HUDEP-2 (cell line): Measurements from ENCODE around the gene TCIRG1.

Source experiments
- DNase-seq, 76 experiments: peaks; one replicate each; lab custom pipeline; 2025; ENCODE audit not compliant: unreplicated experiment in 76 of 76; lab: John Stamatoyannopoulos, UW

TCIRG1 gene

GRCh38 chr11:68036141-68036716 lies 2.6 kb upstream of the TCIRG1 start:
- no peak for DNase-seq

GRCh38 chr11:68036717-68037239 lies 2.0 kb upstream of the TCIRG1 start:
- no peak for DNase-seq

- DNase-seq = peak in 2 of 76 experiments; percentile 17 to 18
These were observed 1.2 kb upstream of the TCIRG1 start for GRCh38 chr11:68037411-68038225.

GRCh38 chr11:68038226-68038717 lies 553 bp upstream of the TCIRG1 start:
- no peak for DNase-seq

GRCh38 chr11:68039526-68040086 lies 781 bp downstream of the TCIRG1 start:
- DNase-seq = peak in 2 of 76 experiments; percentile 9 to 20

GRCh38 chr11:68040101-68040956 lies 1.5 kb downstream of the TCIRG1 start:
- DNase-seq = no peak

- DNase-seq = no peak
These were observed 2.2 kb downstream of the TCIRG1 start for GRCh38 chr11:68040957-68041591.

GRCh38 chr11:68041617-68042218 lies 2.9 kb downstream of the TCIRG1 start:
- no peak for DNase-seq

- peak in 2 of 76 experiments; percentile 13 to 14 for DNase-seq
These were observed 3.6 kb downstream of the TCIRG1 start for GRCh38 chr11:68042219-68043028.

- peak in 26 of 76 experiments; percentile 9 to 69 (median 44) for DNase-seq
These were observed 4.2 kb downstream of the TCIRG1 start for GRCh38 chr11:68043029-68043348.

- peak in 73 of 76 experiments; percentile 31 to 94 (median 83) for DNase-seq
These were observed 4.7 kb downstream of the TCIRG1 start for GRCh38 chr11:68043349-68044144.

- DNase-seq = peak in 4 of 76 experiments; percentile 15 to 32 (median 18)
These were observed 5.5 kb downstream of the TCIRG1 start for GRCh38 chr11:68044145-68044813.

GRCh38 chr11:68044898-68045351 lies 6.1 kb downstream of the TCIRG1 start:
- DNase-seq = no peak

GRCh38 chr11:68047437-68048290 lies 8.8 kb downstream of the TCIRG1 start:
- no peak for DNase-seq

GRCh38 chr11:68048681-68049508 lies 10.1 kb downstream of the TCIRG1 start:
- no peak for DNase-seq
